Mucosa of rectum (tissue), 2 donors: Measurements from ENCODE around the gene JMJD1C.

Experiments used
- H3K27ac ChIP-seq, 2 donors: one replicate each; pipeline ENCODE4 v1.7.0; 2013; ENCODE audit warnings: inconsistent platforms in 2 of 2, low read depth in 2 of 2, low read length in 2 of 2
- H3K27me3 ChIP-seq, 2 donors: one replicate each; pipeline ENCODE4 v1.7.0; 2013; ENCODE audit warnings: low read length in 2 of 2; ENCODE audit not compliant: control insufficient read depth in 2 of 2, insufficient read depth in 2 of 2
- H3K36me3 ChIP-seq, 2 donors: one replicate each; pipeline ENCODE4 v1.7.0; 2013; ENCODE audit warnings: low read length in 2 of 2; ENCODE audit not compliant: control insufficient read depth in 2 of 2, insufficient read depth in 2 of 2
- H3K4me1 ChIP-seq, 2 donors: one replicate each; pipeline ENCODE4 v1.7.0; 2013; ENCODE audit warnings: low read length in 2 of 2, mild to moderate bottlenecking in 1 of 2; ENCODE audit not compliant: control insufficient read depth in 2 of 2, insufficient read depth in 2 of 2
- H3K4me3 ChIP-seq, 2 donors: one replicate each; pipeline ENCODE4 v1.7.0; 2013; ENCODE audit warnings: low read length in 2 of 2
- H3K9ac ChIP-seq, 2 donors: one replicate each; pipeline ENCODE4 v1.7.0; 2013; ENCODE audit warnings: low read length in 2 of 2, low read depth in 1 of 2, mild to moderate bottlenecking in 1 of 2
- H3K9me3 ChIP-seq, 2 donors: one replicate each; pipeline ENCODE4 v1.7.0; 2013; ENCODE audit warnings: low read length in 2 of 2; ENCODE audit not compliant: control insufficient read depth in 2 of 2
- donor health status: healthy.
- donor health status: Normal muscosa, but diverticular disease.

The JMJD1C gene

DNA sequence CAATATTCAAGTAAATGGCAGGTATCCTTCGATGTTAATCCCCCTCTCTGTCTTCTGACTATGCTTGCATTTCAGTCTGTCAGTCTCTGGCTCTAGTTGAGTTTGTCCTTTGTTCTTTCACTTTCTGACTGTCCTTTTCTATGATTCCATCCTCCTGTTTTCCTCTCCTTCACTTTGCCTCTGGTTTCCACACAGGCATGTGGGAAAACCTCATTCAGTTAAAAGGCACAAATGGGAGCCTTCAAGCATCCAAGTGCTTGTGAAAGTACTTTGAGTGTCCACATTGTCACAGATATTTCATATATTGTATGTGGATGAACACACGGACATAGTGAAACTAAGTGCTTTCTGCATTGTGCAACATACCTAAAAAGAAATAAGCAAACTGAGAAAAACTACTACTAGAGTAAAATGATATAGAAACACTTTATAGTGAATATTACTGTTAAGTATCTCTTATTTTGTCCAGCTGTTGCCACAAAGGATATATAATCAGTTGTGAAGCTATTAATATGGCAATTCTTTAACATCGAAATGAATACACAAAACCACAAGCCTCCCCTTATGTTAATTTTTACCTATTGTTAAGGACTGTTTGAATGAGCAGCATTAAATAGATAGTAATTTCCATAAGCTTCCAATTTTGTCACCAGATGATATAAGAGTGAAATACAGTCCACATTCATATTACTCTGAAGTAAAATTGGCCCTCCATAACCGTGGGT lies 260.9 kb downstream of the JMJD1C start:
- Histone ChIP-seq H3K9me3 (no peaks in the 10 kb centered on the region), H3K27ac (no peak overlapping the region), H3K4me3 (no peak overlapping the region), H3K36me3 (peaks cover 12 to 18% of the 10 kb centered on the region in 2 donors), H3K4me1 (peaks cover 18 to 19% of the 10 kb centered on the region in 2 donors), H3K27me3 (no peaks in the 10 kb centered on the region), H3K9ac (no peak overlapping the region)

DNA sequence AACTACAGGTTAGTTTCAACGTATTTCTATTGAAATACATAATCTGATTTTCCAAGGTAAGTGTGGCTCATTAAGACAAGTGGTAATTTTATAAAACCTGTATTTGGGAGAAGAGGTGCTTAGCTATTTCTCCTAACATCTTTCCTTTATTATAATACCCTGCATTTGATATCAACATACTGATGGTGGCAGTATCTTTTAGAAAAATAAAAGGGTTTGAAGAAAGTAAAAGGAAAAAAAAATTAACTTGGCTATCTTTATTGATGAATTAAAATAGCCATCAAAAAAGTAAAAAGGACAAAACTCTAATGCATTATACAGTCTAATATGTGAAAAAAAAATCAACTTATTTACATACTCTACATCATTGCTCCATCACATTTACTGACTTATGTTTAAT lies 264.7 kb downstream of the JMJD1C start:
- H3K4me3 ChIP-seq = no peak overlapping the region
- H3K9ac ChIP-seq = no peak overlapping the region
- peaks cover 0 to 2% of the 10 kb centered on the region in 2 donors for H3K4me1 ChIP-seq
- H3K27me3 ChIP-seq = no peaks in the 10 kb centered on the region
- H3K36me3 ChIP-seq = peaks cover 17 to 27% of the 10 kb centered on the region in 2 donors
- H3K27ac ChIP-seq = no peak overlapping the region
- H3K9me3 ChIP-seq = no peaks in the 10 kb centered on the region

DNA sequence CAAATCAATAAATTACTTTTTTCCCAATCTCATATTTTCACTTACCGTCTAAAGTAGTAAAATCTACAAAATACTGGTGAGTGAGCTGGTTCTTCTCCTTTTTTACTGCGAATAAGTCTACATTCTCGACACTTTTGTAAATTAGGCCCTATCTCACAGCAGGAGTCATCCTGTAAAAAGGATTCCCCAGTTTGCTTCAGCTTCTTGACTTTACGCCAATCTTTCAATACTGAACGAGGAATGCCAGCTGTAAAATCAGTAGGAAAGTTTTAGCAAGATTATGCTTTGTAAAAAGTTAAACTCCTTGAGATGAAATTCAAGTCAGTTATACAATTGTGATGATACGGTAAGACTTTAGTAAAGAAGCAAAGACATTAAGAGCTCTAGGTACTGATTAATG lies 265.3 kb downstream of the JMJD1C start:
- Histone ChIP-seq H3K9ac (no peak overlapping the region), H3K36me3 (peaks cover 17 to 23% of the 10 kb centered on the region in 2 donors), H3K9me3 (no peaks in the 10 kb centered on the region)

DNA sequence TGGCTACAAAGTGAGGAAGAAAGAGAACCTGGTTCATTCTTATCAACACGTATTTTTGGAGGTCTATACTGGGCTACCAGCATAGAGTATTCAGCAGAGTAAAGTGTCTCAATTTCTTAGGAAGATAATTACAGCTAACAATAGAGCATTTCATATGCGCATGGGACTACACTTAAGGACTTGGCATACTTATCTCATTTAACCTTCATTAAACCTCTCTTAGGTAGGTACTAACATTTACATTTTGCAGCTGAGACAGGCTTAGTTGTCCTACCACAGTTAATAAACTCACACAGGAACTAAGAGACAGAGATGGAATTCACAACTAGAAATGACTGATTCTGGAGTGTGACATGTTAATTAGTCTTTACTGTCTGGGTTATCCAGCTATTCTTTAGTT lies 266.1 kb downstream of the JMJD1C start:
- H3K27ac ChIP-seq = no peak overlapping the region
- H3K9ac ChIP-seq = no peak overlapping the region
- no peaks in the 10 kb centered on the region for H3K27me3 ChIP-seq
- no peaks in the 10 kb centered on the region for H3K9me3 ChIP-seq
- H3K4me3 ChIP-seq = no peak overlapping the region
- peaks cover 19 to 24% of the 10 kb centered on the region in 2 donors for H3K36me3 ChIP-seq
- H3K4me1 ChIP-seq = peaks cover 0 to 2% of the 10 kb centered on the region in 2 donors

More for the DNA sequence above, 265.3 kb downstream of the JMJD1C start:
- no peak overlapping the region for H3K4me3 ChIP-seq
- no peak overlapping the region for H3K27ac ChIP-seq
- peaks cover 0 to 2% of the 10 kb centered on the region in 2 donors for H3K4me1 ChIP-seq
- no peaks in the 10 kb centered on the region for H3K27me3 ChIP-seq

DNA sequence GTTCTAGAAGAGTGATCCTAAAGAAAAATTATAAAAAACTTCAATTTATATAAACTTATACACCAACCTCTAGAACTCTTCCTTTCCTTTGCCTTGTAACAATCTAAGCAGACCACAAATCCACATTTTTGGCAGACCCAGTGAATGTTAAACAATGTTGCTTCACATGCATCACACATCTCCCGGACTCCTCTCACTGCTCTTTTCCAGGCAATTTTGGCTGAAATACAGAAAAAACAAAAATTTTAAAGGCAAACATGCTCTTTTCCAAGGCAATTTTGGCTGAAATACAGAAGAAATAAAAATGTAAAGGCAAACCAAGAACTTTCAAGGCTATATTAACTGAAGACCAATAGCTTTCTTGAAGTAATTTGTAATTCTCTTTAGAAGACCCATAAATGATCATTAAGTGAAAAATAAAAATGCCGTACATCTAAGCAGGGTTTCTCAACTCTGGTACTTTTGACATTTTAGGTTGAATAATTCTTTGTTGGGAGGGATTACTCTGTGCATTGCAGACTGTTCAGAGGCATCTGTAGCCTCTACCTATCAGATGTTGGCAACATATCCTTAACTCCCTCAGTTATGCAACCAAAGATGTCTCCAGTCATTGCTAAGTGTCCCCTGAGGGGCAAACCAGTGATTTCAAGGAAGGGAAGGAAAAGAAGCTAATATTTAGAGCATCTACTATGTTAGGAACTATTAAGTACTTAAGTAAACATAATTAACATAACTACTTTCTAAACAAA lies 268.3 kb downstream of the JMJD1C start:
- H3K27me3 ChIP-seq = no peaks in the 10 kb centered on the region

DNA sequence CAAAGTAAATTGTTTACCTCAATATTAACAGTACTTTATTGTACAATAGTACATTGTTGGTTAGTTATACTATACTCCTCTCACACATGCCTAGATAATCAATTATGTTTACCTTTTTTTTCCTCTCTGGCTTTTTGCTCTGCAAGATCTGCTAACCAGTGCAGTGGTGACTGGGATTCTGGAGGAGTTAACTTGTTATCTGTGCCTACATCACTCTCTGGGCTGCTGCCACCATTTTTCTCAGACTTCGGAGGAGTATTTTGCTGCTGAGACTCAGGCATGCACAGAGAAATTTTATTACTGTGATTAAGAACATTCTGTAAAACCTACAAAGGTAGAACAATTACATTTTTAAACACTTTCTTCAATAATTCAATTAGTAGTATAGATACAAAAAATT lies 273.0 kb downstream of the JMJD1C start:
- Histone ChIP-seq H3K4me1 (no peaks in the 10 kb centered on the region), H3K4me3 (no peak overlapping the region), H3K9ac (no peak overlapping the region), H3K27me3 (no peaks in the 10 kb centered on the region), H3K36me3 (peaks cover 48 to 49% of the 10 kb centered on the region in 2 donors), H3K27ac (no peak overlapping the region), H3K9me3 (no peaks in the 10 kb centered on the region)

More for the DNA sequence above, 268.3 kb downstream of the JMJD1C start:
- Histone ChIP-seq H3K36me3 (peaks cover 33 to 39% of the 10 kb centered on the region in 2 donors), H3K27ac (no peak overlapping the region), H3K9ac (no peak overlapping the region), H3K9me3 (no peaks in the 10 kb centered on the region), H3K4me1 (no peaks in the 10 kb centered on the region), H3K4me3 (no peak overlapping the region)

DNA sequence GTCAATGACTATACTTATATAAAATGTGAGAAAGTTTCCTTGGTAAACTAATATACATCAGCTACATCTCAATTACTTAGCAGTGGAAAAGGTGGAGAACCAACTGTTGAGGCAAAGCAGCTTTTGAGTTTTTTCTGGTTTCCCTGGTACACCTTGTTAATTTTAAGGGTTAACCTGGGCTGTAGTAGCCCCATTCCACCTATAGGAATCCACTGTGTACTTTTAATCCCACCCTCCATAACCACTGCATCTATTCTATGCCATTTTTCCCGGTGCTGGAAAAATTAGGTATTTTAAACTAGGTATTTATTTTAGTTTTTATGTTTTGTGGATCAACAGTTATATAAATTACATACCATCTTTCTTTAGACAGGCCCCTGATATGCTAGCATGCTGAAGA lies 290.2 kb downstream of the JMJD1C start:
- H3K36me3 ChIP-seq = peaks cover 39 to 40% of the 10 kb centered on the region in 2 donors
- H3K27ac ChIP-seq = no peak overlapping the region

DNA sequence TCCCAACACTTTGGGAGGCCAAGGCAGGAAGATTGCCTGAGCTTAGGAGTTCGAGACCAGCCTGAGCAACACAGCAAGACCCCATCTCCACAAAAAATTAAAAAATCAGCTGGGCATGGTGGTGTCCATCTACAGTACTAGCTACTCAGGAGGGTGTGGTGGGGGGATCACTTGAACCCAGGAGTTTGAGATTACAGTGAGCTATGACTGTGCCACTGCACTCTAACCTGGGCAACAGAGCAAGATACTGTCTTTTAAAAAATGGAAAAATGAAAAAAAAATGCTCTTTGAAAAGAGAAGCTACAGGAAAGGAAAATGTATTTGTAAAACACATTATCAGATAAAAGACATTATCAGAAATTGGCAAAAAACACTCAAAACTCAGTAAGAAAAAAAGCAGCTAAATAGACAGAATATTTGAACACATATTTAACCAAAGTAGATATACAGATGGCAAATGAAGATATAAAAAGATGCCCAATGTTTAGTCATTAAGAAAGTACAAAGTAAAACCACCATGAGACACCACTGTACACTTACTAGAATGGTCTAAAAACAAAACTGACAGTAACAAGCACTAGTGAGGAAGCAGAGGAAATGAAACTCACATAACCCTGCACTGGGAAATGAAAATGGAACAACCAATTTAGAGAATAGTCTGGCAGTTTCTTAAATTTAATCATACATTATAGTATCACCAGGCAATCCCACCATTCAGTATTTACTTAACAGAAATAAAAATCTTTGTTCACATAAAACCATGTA lies 292.1 kb downstream of the JMJD1C start:
- no peak overlapping the region for H3K9ac ChIP-seq
- H3K36me3 ChIP-seq = peaks cover 42 to 52% of the 10 kb centered on the region in 2 donors
- H3K4me1 ChIP-seq = peaks cover 0 to 2% of the 10 kb centered on the region in 2 donors
- H3K9me3 ChIP-seq = no peaks in the 10 kb centered on the region
- H3K27me3 ChIP-seq = no peaks in the 10 kb centered on the region
- H3K4me3 ChIP-seq = no peak overlapping the region
- H3K27ac ChIP-seq = no peak overlapping the region

More for the DNA sequence above, 290.2 kb downstream of the JMJD1C start:
- no peaks in the 10 kb centered on the region for H3K27me3 ChIP-seq
- no peak overlapping the region for H3K4me3 ChIP-seq
- H3K4me1 ChIP-seq = peaks cover 0 to 2% of the 10 kb centered on the region in 2 donors
- H3K9me3 ChIP-seq = no peaks in the 10 kb centered on the region
- no peak overlapping the region for H3K9ac ChIP-seq

DNA sequence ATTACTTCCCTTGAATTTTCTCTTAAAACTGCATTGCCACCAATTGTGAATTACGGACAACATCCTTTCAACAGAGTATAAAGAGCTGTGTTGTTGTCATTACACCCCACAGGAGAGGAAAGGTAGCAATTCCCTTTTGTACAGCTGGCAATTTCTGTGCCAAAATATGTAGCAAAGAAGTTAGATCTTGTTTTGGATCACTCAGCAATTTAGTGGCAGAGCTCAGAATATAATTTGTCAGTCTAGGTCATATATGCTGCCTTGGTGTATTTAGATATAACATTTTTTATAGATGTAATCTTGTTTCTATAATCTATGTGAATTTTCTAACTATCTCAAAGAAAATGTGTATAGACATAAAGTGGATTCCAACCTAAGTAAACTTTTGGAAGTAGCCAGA lies 293.9 kb downstream of the JMJD1C start:
- H3K4me3 ChIP-seq = no peak overlapping the region
- H3K27me3 ChIP-seq = no peaks in the 10 kb centered on the region
- H3K4me1 ChIP-seq = peaks cover 0 to 2% of the 10 kb centered on the region in 2 donors
- H3K9me3 ChIP-seq = no peaks in the 10 kb centered on the region
- H3K27ac ChIP-seq = no peak overlapping the region
- peaks cover 31 to 44% of the 10 kb centered on the region in 2 donors for H3K36me3 ChIP-seq
- H3K9ac ChIP-seq = no peak overlapping the region
